Ovary (tissue), 9 donors: ENCODE data around the gene KBTBD12. TPM values are rescaled to one million over a fixed set of nuclear protein-coding genes. Genes with fewer than 3 reads are reported as not detected.

Source experiments
- DNase-seq, 5 donors: peaks; one replicate each; pipeline ENCODE4 v3.0.0-alpha.2; 2019 to 2020
- H3K27ac ChIP-seq, 2 donors: fragments of 200-600 bp; one replicate each; pipeline versions ENCODE4 v1.5.1 to v1.8.0; 2019 to 2022
- H3K27me3 ChIP-seq: fragments of 200-600 bp; one replicate; pipeline ENCODE4 v1.8.0; 2022
- H3K36me3 ChIP-seq: fragments of 200-600 bp; sonication (generic); one replicate; pipeline ENCODE4 v1.5.1; 2019
- H3K4me1 ChIP-seq: one replicate; pipeline ENCODE4 v1.8.1; 2013; ENCODE audit warnings: mild to moderate bottlenecking, moderate library complexity; ENCODE audit not compliant: insufficient read depth
- H3K4me3 ChIP-seq: fragments of 200-600 bp; sonication (generic); one replicate; pipeline ENCODE4 v1.5.1; 2017
- H3K9me3 ChIP-seq, 2 donors: fragments of 200-600 bp in 1 of 2; sonication (generic) in 1 of 2; one replicate each; pipeline versions ENCODE4 v1.5.1 to v1.8.1; 2013 to 2019; ENCODE audit warnings: mild to moderate bottlenecking in 1 of 2, moderate library complexity in 1 of 2
- CTCF ChIP-seq, 3 donors: fragments of 450-650 bp in 2 of 3; fragments of 200-600 bp in 1 of 3; IDR thresholded peaks; one replicate each; pipeline versions ENCODE4 v1.5.1 to v1.8.0; 2016 to 2022; ENCODE audit warnings: antibody characterized with exemption in 3 of 3, mild to moderate bottlenecking in 1 of 3
- EP300 ChIP-seq: sonication (generic); formaldehyde crosslinking; IDR thresholded peaks from one replicate; pipeline ENCODE4 v1.6.1; 2017; ENCODE audit warnings: antibody characterized with exemption
- POLR2A ChIP-seq: fragments of 450-650 bp; IDR thresholded peaks from one replicate; pipeline ENCODE4 v1.6.1; 2017; ENCODE audit warnings: antibody characterized with exemption, mild to moderate bottlenecking, moderate library complexity
- WGBS, 3 donors: extraction: QIAGEN DNeasy Blood & Tissue Kit in 1 of 3; methylation state at CpG; one replicate each; pipeline versions ENCODE4 v1.1.5 to v1.1.7; 2013 to 2017; 5-methylcytosine and 5-hydroxymethylcytosine counted together
- intact Hi-C, 4 donors: fragments of 100-400 bp; cut with DNase I; formaldehyde crosslinking; loops; one replicate each; pipeline versions ENCODE4 v1.11.0 to v1.15.1; 2022 to 2023
- polyA plus RNA-seq, 2 donors: library from polyadenylated mRNA; stranded (reverse); fragments of 200-250 nt in 1 of 2; fragments of 350-450 nt in 1 of 2; fragmentation: Illumina TruSeq in 1 of 2; extraction: RNeasy Lipid Tissue Mini Kit (QIAGEN cat#74804) in 1 of 2; gene quantifications; one replicate each; pipeline ENCODE4 v1.2.3, GENCODE V29; 2013 to 2014
- total RNA-seq, 7 donors: library from RNA; depleted of rRNA in 2 of 7; stranded (reverse); fragments of >200 nt in 2 of 7; fragmentation: NEBNext Ultra II Directional in 3 of 7; extraction: Animal tissue kit (Norgen Biotek cat#: 25700) in 3 of 7; gene quantifications; one replicate each; pipeline versions ENCODE4 v1.1.0 to v1.2.4, GENCODE V29; 2016 to 2023
- donor health status: DM: no; HTN: no; CAD: no; lungs with moderate emphysema.
- donor health status: DM: no; HTN: no; CAD: no.
- donor health status: Bipolar disorder and iron deficiency.
- donor health status: DM: yes; HTN: yes; CAD: no.
- donor health status: DM: no; HTN: no; CAD: no.
- donor health status: DM: yes; HTN: yes; CAD: no.

KBTBD12 gene
- total and polyA plus RNA-seq, 9 donors = 0.12 to 1.1 (median 0.42) TPM; not detected in 2

GRCh38 chr3:127998596-127998995 lies 83.6 kb downstream of the KBTBD12 start:
- WGBS, 3 donors = 84 to 88% (median 87%) methylated on average over 3 of the region's 3 CpGs
- no peaks in the 10 kb centered on the region for H3K4me1 ChIP-seq
- H3K4me3 ChIP-seq = no peak overlapping the region
- no peaks in the 10 kb centered on the region for H3K36me3 ChIP-seq
- no peak for TF ChIP-seq CTCF (IDR thresholded peaks at IDR 0.05)
- no peak for TF ChIP-seq EP300
- no peak for TF ChIP-seq POLR2A
- no peaks in the 10 kb centered on the region for H3K27me3 ChIP-seq
- H3K9me3 ChIP-seq = no peaks in the 10 kb centered on the region
- intact Hi-C loops = no loop called here
- no peak for DNase-seq
- H3K27ac ChIP-seq = no peak overlapping the region

DNA sequence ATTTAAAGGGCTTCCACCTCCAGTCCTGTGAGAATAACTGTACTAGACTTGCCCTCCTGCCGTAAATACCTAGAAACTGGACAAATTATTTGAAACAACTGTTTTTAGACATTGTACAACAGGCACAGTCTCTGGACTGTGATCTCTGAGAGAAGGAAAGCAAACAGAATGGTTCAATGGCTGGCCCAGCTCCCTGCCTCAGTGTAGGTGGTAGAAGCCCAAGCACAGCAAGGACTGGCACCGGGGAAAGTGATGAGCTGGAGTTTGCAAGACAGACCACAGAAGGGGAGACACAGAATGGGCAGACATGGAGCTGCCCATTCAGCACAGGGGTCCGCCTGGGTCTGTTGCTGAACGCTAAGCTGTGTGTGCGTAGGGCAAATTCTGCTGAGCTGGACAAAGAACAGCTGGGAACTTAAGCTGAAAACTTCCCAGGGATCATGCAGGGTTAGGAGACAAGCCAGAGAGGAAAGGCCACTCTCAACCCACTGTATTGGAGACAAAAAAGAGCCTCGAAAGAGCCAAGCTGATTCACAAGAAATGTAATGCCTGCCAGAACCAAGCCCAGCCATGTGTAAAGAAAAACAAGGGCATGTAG lies 84.6 kb downstream of the KBTBD12 start:
- H3K4me3 ChIP-seq = no peak overlapping the region
- TF ChIP-seq POLR2A (no peak), EP300 (no peak), CTCF (IDR thresholded peaks at IDR 0.05) (no peak)
- no peak overlapping the region for H3K27ac ChIP-seq
- H3K36me3 ChIP-seq = no peaks in the 10 kb centered on the region
- DNase-seq = no peak
- H3K9me3 ChIP-seq = no peaks in the 10 kb centered on the region
- H3K27me3 ChIP-seq = no peaks in the 10 kb centered on the region
- no peaks in the 10 kb centered on the region for H3K4me1 ChIP-seq
- intact Hi-C loops = no loop called here
- WGBS, 3 donors = 90 to 95% (median 92%) methylated on average over 6 of the region's 6 CpGs

DNA sequence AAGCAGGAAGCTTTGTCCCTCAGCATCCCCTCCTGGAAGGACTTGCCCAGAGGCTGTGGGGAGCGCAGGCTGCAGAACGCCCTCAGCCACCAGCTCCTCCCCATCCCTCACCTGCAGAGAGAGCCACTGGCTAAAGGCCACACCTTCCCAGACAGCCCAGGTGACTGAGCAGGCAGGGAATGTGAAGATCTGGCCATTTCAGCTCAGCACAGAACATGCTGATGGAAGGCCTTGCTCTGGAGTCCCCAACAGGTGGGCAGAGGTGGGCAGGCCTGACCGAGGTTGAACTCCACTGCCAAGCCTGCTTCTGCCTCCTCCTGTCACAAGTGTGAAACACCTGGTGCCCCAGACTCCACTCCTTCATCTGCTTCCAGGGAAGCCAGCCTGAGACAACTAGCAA lies 86.5 kb downstream of the KBTBD12 start:
- Histone ChIP-seq H3K4me3 (no peak overlapping the region), H3K9me3 (no peaks in the 10 kb centered on the region), H3K27me3 (no peaks in the 10 kb centered on the region), H3K4me1 (no peaks in the 10 kb centered on the region), H3K36me3 (no peaks in the 10 kb centered on the region), H3K27ac (no peak overlapping the region)
- 38 to 65% (median 54%) methylated on average over 3 of the region's 3 CpGs for WGBS, 3 donors
- TF ChIP-seq POLR2A (no peak), CTCF (IDR thresholded peaks at IDR 0.05) (no peak), EP300 (no peak)
- intact Hi-C loops = no loop called here
- no peak for DNase-seq

DNA sequence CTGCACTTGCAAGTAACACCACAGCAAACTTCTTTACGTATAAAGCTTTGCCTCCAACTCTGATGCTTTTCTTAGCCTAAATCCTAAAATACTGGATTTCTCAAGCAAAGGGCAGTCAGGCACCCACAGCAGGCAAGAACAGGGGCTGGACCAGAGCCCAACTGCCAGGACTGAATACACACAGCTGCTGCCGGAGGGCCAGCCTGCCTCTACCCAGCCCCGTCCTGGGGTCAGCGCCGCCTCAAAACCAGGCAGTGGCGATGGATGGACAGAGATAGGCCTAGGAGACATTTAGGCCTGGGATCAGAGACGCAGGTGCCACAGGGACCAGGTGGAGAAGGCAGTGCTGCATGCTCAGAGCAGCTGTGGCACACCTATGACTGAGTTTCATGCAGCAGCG lies 89.6 kb downstream of the KBTBD12 start:
- Histone ChIP-seq H3K27me3 (no peaks in the 10 kb centered on the region), H3K9me3 (no peaks in the 10 kb centered on the region), H3K4me1 (no peaks in the 10 kb centered on the region), H3K36me3 (no peaks in the 10 kb centered on the region), H3K4me3 (no peak overlapping the region), H3K27ac (no peak overlapping the region)
- TF ChIP-seq CTCF (IDR thresholded peaks at IDR 0.05) (no peak), POLR2A (no peak), EP300 (no peak)
- WGBS, 3 donors = 56 to 73% (median 70%) methylated on average over 8 of the region's 8 CpGs
- DNase-seq = no peak
- intact Hi-C loops = no loop called here
